Superior temporal gyrus (tissue), 1 donor: ENCODE data around the gene PTGER2.

Source experiments
- DNase-seq: peaks from one replicate; pipeline ENCODE4 v3.0.0-alpha.2; 2016; ENCODE audit errors: extremely low spot score

PTGER2 gene

DNA sequence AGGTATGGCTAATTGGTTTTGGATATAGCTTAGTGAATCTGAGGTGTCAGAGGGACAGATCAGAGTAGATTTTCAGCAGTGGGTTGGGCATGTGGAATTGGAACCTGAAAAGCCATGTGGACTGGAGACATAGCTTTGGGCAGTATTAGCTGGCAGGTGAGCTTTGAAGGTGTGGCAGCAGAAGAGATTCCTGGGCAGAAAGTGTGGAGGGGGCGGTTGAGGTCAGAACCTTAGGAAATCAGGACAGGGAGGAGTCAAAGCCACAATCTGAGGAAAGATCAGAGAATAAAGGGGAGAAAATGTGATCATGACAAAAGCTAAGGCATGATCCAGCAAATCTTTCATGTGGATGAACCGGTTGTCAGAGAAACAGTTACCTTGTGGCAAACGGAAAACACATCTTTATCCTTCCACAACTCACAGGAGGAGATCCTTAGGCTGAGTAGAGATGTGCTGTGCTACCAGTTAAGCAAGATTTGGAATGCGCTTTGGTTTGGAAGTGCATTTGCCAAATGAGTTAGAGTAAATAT lies 56.4 kb downstream of the PTGER2 start:
- no peak for DNase-seq

DNA sequence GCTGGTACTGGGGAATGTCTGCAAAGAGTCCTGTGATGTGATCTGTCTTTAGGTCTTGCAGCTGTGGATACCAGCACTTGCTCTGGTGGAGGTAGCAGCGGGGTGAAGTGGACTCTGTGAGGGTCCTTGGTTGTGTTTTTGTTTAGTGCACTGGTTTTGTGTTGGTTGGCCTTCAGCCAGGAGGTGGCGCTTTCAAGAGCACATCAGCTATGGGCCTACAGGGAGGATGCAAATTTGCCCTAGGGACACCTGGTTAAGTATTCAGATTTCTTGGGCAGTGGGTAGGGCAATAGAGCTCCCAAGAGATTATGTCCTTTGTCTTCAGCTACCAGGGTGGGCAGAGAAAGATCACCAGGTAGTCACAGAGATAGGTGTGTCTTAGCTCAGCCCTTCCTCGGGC lies 63.8 kb downstream of the PTGER2 start:
- DNase-seq: no peak
